PC-3 (cell line): Measurements from ENCODE around the gene MID2.

Source experiments
- CTCF ChIP-seq: fragments of 300-600 bp; sonication (generic); conservative IDR thresholded peaks from 2 replicates; pipeline ENCODE4 v1.5.1; 2017; ENCODE audit warnings: antibody characterized with exemption, low read depth, mild to moderate bottlenecking, low read length
- EZH2 ChIP-seq: fragments of 300-600 bp; sonication (generic); IDR thresholded peaks from one replicate; pipeline ENCODE4 v1.6.1; 2017; ENCODE audit warnings: antibody characterized with exemption, mild to moderate bottlenecking, low read length; ENCODE audit not compliant: unreplicated experiment
- EZH2phosphoT487 ChIP-seq: fragments of 300-600 bp; sonication (generic); IDR thresholded peaks from 2 replicates; pipeline ENCODE4 v1.6.1; 2018; ENCODE audit warnings: mild to moderate bottlenecking, antibody characterized with exemption, low read length, borderline replicate concordance

- TF ChIP-seq EZH2phosphoT487, result no peak
- TF ChIP-seq CTCF, result no peak
- no peak for TF ChIP-seq EZH2
Measured at GRCh38 chrX:107861056-107861455, 35.4 kb downstream of the MID2 start.
